ENCODE results near the gene MOK. TPM values are rescaled to one million over a fixed set of nuclear protein-coding genes. Genes with fewer than 3 reads are reported as not detected.

Gene MOK
- total RNA-seq, 1 donor from 2014 or later: 6.5 TPM

DNA sequence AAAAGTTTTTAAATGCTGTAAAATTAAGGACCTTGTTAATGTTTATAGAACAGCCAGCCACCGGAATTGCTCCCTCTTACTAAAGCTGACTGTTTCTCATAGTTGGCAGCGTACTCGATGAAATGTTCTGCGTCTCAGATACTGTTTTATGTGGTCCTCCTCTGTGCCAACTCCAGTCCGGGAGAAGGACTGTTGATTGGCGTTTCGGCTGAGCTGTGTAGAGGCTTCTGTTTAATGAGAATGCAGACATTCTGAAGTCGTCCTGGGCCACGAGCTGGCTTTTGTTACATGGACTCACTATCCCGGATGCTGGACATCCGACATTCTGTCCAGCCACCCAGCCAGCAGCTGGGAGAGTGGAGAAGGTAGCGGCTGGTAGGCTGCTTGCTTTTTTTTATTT is 89.9 kb downstream of the MOK start:
- peaks cover 3% of the 10 kb centered on the region for H3K27me3 Mint-ChIP-seq (ENCODE audit: unreplicated experiment)
- no peak for DNase-seq
- no peak overlapping the region for H3K4me3 Mint-ChIP-seq (ENCODE audit: unreplicated experiment)
- TF ChIP-seq, protein P1, sequence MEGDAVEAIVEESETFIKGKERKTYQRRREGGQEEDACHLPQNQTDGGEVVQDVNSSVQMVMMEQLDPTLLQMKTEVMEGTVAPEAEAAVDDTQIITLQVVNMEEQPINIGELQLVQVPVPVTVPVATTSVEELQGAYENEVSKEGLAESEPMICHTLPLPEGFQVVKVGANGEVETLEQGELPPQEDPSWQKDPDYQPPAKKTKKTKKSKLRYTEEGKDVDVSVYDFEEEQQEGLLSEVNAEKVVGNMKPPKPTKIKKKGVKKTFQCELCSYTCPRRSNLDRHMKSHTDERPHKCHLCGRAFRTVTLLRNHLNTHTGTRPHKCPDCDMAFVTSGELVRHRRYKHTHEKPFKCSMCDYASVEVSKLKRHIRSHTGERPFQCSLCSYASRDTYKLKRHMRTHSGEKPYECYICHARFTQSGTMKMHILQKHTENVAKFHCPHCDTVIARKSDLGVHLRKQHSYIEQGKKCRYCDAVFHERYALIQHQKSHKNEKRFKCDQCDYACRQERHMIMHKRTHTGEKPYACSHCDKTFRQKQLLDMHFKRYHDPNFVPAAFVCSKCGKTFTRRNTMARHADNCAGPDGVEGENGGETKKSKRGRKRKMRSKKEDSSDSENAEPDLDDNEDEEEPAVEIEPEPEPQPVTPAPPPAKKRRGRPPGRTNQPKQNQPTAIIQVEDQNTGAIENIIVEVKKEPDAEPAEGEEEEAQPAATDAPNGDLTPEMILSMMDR (IDR thresholded peaks at IDR 0.05; ENCODE audit: partially characterized antibody, unreplicated experiment): no peak
- H3K4me1 Mint-ChIP-seq (ENCODE audit: low read depth, unreplicated experiment): peaks cover 36% of the 10 kb centered on the region
- no peaks in the 10 kb centered on the region for H3K36me3 Mint-ChIP-seq (ENCODE audit: unreplicated experiment)
- peaks cover 4% of the 10 kb centered on the region for H3K9me3 Mint-ChIP-seq (ENCODE audit: unreplicated experiment)
- no peak overlapping the region for H3K27ac Mint-ChIP-seq (ENCODE audit: unreplicated experiment)

DNA sequence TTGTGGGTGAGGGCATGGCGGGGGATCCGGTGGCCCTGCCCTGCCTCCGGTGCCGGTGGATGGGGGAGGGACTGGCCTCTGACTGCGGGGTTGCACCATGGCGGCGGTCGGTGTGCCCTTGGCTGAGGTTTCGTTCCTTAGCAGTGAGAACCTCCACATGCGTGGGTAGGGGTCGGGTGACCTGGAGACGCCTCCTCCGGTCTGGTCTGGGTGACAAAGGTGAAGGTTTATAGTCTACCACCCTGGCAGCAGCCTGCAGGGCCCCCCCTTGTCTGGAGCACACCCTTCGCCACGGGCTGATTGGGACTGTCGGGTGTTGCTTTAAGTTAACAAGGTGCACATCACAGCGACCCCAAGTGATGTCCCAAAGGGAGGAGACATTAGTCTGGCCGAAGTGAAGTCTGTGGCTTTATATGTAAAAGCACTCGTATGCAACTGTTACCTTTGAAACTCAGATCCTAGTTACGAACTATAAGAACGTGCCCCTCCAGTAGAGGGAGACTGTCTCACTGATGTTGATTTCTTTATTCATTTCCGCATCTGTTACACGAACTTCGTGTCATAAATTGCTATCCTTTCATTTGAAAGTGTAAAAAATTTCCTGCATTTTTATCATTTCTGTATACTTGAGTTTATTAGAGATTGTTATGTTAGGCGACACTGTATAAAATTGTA is 90.8 kb downstream of the MOK start:
- Mint-ChIP-seq H3K27ac (ENCODE audit: unreplicated experiment) (no peak overlapping the region), H3K9me3 (ENCODE audit: unreplicated experiment) (peaks cover 2% of the 10 kb centered on the region), H3K36me3 (ENCODE audit: unreplicated experiment) (peaks cover 5% of the 10 kb centered on the region), H3K27me3 (ENCODE audit: unreplicated experiment) (peaks cover 3% of the 10 kb centered on the region), H3K4me3 (ENCODE audit: unreplicated experiment) (no peak overlapping the region), H3K4me1 (ENCODE audit: low read depth, unreplicated experiment) (peaks cover 39% of the 10 kb centered on the region)
- DNase-seq: no peak
- TF ChIP-seq, protein P1 (IDR thresholded peaks at IDR 0.05; ENCODE audit: partially characterized antibody, unreplicated experiment): no peak

DNA sequence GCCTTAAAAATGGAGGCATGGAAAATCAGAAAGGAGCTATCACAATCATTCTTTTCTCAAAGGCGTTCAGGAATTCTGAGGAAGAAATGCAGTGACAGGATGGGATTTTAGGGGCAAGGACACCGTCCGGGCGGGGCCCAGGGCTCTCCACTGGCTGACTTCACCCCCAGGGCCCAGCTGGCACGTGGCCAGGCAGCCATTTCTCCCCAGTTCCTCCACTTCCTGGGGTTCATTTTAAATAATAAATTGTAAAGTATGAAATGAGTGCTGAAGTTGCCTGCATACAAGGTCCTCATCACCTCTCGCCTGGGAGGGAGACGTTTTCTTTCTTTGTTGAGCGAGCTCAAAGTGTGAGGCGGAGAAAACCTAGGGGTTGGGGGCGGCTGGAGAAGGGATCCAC is 91.5 kb downstream of the MOK start:
- Mint-ChIP-seq H3K4me1 (ENCODE audit: low read depth, unreplicated experiment) (peaks cover 43% of the 10 kb centered on the region), H3K27ac (ENCODE audit: unreplicated experiment) (no peak overlapping the region), H3K27me3 (ENCODE audit: unreplicated experiment) (peaks cover 3% of the 10 kb centered on the region), H3K4me3 (ENCODE audit: unreplicated experiment) (no peak overlapping the region), H3K9me3 (ENCODE audit: unreplicated experiment) (peaks cover 1% of the 10 kb centered on the region), H3K36me3 (ENCODE audit: unreplicated experiment) (peaks cover 5% of the 10 kb centered on the region)
- no peak for DNase-seq
- TF ChIP-seq, protein P1 (IDR thresholded peaks at IDR 0.05; ENCODE audit: partially characterized antibody, unreplicated experiment): no peak

DNA sequence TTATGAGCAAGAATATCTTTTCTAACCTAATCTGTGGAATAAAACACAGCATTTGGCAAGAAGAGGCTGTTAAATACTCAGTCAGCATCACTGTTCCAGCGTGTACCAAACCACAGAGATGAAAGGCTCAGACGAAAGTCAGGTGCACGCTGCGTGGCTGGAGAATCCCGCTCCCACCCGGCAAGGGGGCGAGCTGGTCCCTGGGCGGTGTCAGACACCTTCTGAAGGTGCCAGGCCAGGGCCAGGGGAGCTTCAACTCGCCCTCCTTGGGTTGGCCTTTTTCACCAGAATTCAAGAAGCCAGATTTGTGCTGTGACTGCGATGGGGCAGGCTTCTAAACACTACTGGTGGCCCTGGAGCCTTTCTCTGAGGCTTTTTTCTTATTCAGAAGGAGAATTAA is 92.1 kb downstream of the MOK start:
- Mint-ChIP-seq H3K4me1 (ENCODE audit: low read depth, unreplicated experiment) (peaks cover 37% of the 10 kb centered on the region), H3K27ac (ENCODE audit: unreplicated experiment) (no peak overlapping the region), H3K36me3 (ENCODE audit: unreplicated experiment) (peaks cover 5% of the 10 kb centered on the region), H3K9me3 (ENCODE audit: unreplicated experiment) (peaks cover 1% of the 10 kb centered on the region), H3K4me3 (ENCODE audit: unreplicated experiment) (no peak overlapping the region), H3K27me3 (ENCODE audit: unreplicated experiment) (peaks cover 5% of the 10 kb centered on the region)
- TF ChIP-seq, protein P1 (IDR thresholded peaks at IDR 0.05; ENCODE audit: partially characterized antibody, unreplicated experiment): no peak
- no peak for DNase-seq

DNA sequence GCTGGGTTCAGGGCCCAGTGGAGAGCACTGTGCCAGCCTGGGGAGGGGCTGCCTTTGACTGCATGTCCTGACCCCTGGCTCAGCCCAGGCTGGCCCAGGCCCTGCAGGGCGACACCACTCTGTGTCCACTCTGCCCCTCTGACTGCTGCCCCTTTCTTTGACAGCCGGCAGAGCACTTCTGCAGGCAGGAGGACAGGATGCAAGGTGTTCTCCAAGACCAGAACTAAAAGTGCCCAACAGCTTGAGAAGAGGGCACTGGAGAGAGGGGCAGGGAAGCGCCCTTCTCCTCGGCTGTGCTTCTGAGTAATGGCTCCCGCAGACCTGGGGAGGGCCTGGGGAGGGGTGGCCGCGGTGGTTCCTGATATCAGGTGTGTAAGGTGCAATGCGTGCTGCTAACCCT is 92.6 kb downstream of the MOK start:
- Mint-ChIP-seq H3K4me1 (ENCODE audit: low read depth, unreplicated experiment) (peaks cover 32% of the 10 kb centered on the region), H3K27ac (ENCODE audit: unreplicated experiment) (no peak overlapping the region), H3K4me3 (ENCODE audit: unreplicated experiment) (no peak overlapping the region), H3K27me3 (ENCODE audit: unreplicated experiment) (peaks cover 5% of the 10 kb centered on the region), H3K36me3 (ENCODE audit: unreplicated experiment) (peaks cover 5% of the 10 kb centered on the region), H3K9me3 (ENCODE audit: unreplicated experiment) (peaks cover 3% of the 10 kb centered on the region)
- no peak for DNase-seq
- TF ChIP-seq, protein P1 (IDR thresholded peaks at IDR 0.05; ENCODE audit: partially characterized antibody, unreplicated experiment): no peak

All from glutamatergic neuron (in vitro differentiated cells).